HG02884 (cell line): ENCODE measurements around the gene ABCA3.
A peak's percentile ranks its signal among the peaks of the same experiment; 100 is the strongest.
"Not testable (repeated sequence)": the region's sequence is repeated elsewhere in the genome, so short reads cannot be mapped to it uniquely, and the experiment has no call there.

Source experiments
- ATAC-seq: cut with Tn5 transposase; IDR thresholded peaks from one replicate; pipeline ENCODE4 v1.9.1; 2021; ENCODE audit warnings: mild to moderate bottlenecking, moderate library complexity; ENCODE audit not compliant: unreplicated experiment

Gene ABCA3

DNA sequence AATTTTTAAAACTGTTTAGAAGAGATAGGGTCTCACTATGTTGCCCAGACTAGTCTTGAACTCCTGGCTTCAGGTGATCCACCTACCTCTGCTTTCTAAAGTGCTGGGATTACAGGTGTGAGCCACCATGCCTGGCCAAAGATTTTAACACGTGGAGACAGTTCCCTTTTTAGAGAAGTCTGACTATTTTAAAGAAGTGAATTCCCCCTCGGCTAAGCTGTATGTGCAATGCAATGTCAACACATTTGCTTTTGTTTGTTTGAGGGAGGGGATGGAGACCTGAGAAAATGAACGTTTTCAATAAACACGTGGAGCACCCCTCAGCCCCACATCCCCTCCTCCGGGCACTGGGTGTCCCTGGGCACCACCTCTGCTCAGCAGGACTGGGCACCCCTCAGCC, 58.3 kb downstream of the ABCA3 start:
- ATAC-seq: no peak

GRCh38 chr16:2280981-2281542, 59.5 kb downstream of the ABCA3 start:
- ATAC-seq: no peak

DNA sequence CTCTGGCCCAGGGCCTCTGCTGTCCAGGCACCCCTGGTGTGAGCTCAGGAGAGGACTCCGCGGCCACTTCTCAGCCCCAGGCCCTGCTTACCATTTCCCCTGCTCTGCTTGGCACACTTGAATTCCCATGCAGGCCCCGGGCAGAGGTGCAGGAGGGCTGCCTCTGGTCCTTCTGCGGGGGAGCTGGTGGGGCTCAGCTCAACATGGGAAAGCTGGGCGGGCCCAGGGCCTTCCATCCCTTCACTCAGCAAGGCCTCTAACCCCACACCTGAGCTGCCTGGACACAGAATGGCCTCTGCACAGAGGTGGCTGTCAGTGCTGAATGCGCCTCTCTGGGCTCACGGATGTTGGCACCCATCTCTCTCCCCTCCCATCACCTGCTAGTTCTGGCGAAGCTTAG, 60.1 kb downstream of the ABCA3 start:
- no peak for ATAC-seq

DNA sequence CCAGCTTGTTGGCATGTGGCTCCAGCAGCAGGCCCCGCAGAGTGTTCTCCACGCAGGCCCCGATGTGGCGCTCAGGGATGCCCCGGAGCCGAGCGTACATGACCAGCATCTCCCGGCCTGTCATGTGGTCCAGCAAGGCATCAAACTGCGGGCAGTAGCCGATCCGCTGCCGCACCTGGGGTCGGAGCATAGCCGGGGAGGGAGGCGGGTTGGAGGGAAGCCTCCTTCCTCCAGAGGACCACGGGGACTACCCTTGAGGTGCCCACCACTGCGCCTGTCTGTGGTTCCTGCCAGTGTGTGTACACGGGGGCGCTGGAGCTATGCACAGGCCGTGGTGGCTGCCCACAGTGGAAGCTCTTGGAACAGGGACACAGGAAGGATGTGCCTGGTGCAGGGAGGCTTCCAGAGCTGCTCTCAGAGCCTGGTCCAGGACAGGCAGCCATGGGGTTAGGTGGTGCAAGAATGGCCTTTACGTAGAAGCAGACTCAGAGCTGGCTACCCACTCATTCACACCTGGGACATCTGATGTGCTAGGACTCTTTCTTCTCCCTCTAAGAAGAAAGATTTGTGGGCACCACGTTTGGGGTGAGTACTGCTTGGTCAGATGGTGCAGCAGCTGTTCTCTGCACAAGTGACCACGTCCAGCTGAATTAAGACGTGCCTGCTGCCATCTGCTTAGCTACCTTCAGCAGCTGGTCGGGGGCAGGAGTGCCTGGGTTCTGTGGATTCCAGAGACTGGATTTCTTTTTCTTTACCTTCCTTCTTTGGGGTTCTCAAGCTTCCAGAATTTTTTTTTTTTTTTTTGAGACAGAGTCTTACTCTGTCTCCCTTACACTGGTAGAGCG, 61.4 kb downstream of the ABCA3 start:
- no peak for ATAC-seq

DNA sequence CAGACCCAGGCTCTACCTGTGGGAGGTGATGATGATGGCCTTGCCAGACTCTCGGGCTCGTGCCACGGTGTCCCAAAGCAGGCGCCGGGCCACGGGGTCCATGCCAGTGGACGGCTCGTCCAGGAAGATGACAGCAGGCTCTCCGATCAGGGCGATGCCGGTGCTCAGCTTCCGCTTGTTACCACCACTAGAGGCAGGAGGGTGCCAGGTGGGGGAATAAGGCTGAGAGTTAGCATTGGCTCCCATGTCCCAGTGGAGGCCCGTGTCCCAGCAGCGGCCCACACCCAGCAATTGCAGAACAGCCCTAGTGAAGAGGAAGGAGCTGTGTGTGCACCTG, 62.3 kb downstream of the ABCA3 start:
- ATAC-seq: no peak

DNA sequence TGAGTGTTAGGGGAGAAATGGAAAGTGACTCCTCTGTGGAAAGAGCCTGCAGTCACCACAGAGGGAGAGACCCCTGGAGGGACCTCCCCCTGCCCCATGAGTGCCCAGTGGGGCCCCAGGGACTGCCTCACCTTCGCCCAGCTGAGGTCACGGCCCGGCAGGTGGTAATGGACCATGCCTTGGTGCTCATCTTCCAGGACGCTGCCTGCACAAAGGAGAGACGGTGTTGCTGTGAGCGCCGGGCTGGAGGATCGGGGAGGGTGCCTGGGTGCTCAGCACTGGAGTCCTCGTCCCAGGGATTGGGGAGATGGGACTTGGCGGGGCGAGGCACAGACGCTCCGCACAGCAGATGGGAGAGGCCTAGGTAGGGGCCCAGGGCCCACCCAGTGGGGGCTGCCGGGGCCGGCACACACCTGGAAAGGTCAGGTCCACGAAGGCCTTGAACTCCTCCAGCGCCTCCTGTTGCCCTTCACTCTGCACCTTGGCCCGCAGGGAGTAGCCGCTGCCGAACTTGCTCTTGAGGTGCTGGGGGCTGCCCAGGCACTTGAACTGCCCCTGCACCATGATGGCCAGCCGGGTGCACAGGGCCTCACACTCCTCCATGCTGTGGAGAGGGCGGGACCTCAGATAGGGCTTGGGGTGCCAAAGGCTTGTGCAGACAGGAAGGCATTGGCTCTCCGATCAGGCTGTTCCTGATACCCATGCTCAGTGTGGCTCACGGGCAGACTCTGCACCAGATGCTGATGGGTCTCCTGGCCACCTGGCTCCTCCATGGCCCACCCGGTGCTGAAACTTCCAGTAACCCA, 62.9 kb downstream of the ABCA3 start:
- ATAC-seq: no peak

GRCh38 chr16:2276368-2277195, 63.9 kb downstream of the ABCA3 start:
- ATAC-seq: no peak

DNA sequence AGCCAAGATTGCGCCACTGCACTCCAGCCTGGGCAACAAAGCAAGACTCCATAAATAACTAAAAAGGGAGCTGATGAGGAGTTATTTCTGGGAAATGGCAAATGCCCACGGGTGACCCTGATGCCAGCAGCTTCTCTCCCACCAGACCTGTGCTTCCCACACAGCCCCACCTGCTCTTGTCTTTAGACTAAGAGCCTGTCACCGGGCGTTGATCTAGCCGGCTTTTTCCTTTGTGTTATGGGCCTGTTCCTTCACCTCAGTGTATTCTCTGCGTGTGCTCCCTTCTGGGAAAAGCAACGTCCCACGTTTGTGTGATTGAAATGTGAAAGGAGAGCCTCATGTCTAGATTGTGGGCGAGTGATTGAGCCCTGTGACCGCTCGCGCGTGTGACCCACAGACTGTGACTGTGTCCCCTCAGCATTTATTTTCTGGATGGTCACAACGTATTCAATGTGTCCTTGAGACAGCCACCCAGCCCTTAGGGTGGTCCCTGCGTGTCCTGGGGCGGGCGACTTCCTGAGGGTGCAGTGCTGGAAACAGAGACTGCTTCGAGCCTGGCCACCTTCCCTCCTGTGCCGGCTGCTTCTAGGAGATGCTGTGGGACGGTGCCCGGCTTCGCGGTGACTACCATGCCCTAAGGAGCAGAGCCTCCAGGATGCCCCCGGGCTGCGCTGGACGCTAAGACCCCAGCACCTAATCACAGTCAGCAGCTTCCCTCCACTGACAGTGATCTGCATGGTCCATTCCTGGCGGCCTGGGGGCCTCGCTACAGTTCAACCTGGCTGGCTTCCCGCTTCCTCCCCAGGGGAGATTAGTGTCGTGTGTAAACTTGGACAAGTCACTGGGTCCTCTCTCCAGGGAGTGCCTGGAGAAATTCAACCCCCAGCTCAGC, 64.8 kb downstream of the ABCA3 start:
- ATAC-seq: no peak

DNA sequence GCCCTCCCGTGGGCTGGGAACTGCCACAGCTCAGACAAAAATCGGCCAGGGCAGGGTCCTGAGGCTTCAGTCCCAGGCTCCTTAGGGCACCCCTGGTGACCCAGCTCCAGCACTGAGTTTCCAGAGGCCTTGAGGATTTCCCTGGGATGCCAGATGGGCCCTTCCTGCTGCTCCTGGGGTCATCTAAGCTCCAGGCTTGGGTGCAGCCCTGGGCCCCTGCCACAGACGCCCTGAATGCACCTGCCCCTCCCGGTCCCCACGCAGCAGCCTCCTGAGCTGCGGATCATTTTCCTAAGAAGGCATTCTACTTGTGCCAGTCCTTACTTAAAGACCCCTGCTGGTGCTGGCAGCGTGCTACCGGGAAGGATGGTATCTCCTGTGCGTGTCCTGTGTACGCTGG, 66.6 kb downstream of the ABCA3 start:
- ATAC-seq: no peak

GRCh38 chr16:2273484-2273883, 67.0 kb downstream of the ABCA3 start:
- no peak for ATAC-seq

DNA sequence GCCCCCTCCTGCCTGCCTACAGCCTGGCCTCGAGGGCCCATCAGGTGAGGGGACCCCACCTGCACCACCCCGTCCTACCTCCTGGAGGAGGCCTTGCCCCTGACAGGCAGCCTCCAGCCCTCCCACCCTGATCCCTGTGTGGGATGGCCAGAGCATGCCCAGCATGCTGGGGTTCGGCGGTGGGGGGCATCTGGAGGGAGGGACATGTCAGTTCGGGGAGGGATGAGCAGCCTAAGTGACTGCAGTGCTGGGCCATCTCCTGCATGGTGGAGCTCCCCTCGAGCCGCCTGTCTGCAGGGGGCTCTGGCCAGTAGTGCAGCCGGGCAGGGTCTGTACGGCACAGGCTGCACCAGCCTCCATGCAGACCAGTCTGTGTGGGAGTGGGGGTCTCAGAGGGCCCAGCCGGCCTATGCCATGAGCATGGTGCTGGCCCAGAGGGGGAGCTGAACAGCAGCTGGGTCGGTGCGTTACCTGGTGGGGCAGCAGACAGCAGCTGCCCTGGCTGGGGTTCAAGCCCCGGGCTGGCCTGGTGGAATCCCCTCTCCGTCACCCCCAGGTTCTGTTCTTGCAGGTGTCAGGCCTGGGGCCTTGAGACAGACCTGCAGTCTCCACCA, 68.6 kb downstream of the ABCA3 start:
- ATAC-seq: no peak

GRCh38 chr16:2270588-2271470, 69.7 kb downstream of the ABCA3 start:
- no peak for ATAC-seq

GRCh38 chr16:2270070-2270462, 70.5 kb downstream of the ABCA3 start:
- no peak for ATAC-seq

DNA sequence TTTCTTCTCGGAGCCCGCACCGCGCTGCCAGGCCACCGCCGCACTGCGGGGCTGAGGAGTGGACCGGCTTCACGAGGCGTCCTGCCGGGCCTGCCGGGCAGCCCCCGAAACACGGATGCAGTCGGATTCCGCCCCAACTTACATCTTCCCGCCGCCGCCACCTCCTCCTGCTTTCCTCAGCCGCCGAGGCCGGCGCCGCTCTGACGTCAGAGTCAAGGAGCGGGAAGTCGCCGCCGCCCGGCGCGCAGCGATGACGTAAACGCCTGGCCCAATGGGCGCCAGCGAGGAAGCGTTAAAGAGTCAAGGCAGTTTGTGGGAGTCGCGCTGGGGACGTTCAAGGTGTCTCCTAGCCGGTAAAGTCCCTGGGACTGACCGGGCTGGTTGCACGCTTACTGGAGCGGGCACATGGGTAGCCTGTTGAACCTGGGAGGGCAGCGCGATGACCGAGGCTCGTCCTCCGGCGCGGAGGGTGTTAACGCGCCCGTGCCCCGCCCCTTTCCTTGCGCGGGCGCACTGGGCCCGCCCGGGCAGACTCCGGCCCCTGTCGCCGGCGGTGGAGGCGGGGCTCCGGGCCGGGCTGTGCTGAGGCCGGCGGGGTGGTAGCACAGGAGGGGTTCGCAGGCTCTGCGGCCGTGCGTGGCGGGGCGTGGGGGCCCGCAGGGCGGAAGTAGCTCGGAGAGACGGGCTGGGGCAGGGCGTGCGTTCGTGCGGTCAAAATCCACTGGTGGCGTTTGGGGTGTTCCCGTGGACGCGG, 72.4 kb downstream of the ABCA3 start, which contains the start of gene RNPS1:
Gene RNPS1 (minus strand): TSS at position 214 of the 754 bp plus-strand sequence. CDS start 3,483 bp downstream, outside the sequence.
- peak; percentile 61 for ATAC-seq

DNA sequence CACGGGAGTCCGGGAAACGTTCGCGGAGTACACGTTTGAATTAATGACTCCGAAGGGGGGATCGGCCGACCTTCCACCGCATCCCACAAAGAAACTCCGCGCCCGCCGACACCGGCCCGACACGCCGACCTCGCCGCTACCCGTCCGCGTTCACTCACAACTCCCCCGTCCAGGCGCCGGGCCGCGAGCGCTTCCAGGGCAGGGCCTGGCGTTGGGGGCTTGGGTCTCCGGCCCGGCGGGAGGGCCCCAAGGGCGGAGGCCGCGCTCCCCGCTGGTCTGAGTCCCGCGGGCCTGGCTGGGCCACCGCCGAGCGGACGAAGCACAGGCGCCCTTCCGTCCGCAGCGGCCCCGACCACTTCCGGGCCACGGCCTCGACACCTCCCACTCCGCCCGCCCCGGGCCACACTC, 73.0 kb downstream of the ABCA3 start:
- peak; percentile 54 for ATAC-seq

DNA sequence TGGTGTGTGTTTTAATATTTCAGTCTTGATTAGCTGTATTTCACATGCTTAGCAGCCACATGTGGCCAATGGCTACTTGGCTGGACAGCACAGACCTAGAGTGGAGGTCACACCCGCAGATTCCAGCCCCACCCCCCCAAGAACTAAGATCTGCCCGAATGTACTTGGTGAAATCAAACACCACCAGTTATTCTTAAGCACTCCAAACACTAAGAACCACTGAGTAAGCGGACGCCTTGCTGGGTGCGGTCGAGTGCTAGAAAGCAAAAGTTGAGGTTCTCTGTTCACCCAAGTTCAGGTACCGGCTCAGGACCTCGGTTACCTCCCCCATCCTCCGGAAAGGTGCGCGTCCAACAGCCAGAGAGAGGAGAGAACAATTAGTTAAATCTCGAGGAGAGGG, 73.6 kb downstream of the ABCA3 start:
- not testable (repeated sequence) for ATAC-seq

DNA sequence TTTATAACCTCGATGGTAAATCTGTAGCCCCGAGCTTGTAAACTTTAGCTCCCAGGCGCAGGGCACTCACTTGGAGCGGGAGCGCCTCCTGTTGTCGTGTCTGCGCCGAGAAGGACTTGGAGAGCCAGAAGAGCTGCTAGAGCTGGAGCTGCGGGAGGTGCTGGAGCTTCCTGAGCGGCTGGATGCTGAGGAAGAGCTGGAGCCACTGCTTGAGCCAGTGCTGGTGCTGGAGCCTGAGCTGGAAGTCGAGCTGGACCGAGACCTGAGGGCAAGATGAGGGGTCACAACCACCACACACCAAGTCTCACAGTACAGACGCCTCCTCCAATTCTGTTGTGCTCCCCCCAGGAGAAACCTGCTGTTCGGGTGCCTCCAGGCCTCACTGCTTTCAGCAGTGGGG, 77.5 kb downstream of the ABCA3 start:
- ATAC-seq: not testable (repeated sequence)

DNA sequence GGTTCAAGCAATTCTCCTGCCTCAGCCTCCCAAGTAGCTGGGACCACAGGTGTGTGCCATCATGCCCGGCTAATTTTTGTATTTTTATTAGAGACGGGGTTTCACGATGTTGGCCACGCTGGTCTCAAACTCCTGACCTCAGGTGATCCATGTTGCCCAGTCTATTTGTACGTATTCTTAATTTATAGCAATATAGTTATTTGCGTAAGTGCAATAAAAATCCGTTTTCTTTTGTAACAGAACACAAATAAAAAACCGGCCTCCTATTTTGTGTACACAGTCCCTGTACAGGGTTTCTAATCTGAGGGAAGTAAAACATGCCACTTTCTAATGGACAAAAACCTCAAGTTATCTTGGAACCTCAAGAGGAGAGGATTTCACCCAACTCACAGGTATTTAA, 80.3 kb downstream of the ABCA3 start:
- no peak for ATAC-seq
